ENCODE data around the gene HCN2.

DNA sequence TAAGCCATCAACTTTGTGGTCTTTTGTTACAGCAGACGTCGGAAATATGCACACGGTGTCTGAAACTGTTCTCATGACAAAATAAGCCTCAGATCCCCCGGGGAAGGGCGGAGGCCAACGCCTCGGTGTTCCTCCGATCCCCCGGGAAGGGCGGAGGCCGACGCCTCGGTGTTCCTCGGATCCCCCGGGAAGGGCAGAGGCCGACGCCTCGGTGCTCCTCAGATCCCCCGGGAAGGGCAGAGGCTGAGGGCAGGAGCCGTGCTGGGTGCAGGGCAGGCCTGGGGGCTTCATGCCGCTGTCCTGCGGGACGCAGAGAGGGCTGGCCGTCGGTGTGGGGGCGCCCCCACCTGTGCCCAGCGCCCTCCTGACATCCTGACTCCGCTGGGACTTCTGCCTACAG is 54.7 kb downstream of the HCN2 start:
- no peak for TF ChIP-seq NCOA1 (CRISPR knock-in tag; IDR thresholded peaks at IDR 0.05)
- TF ChIP-seq SOX13 (IDR thresholded peaks at IDR 0.05) = no peak
- no peak for TF ChIP-seq SOX13 (CRISPR knock-in tag; conservative IDR thresholded peaks at IDR 0.05 in 1 of 2, IDR thresholded peaks at IDR 0.05 in 1 of 2)
- TF ChIP-seq POLR2A (IDR thresholded peaks at IDR 0.05; ENCODE audit: insufficient read depth in 1 of 2, low read depth in 2 of 2, low read length in 2 of 2) = no peak
- TF ChIP-seq EZH2 (conservative IDR thresholded peaks at IDR 0.05; ENCODE audit: low read depth, low read length) = no peak

All from HepG2 (cell line).